Left ventricle myocardium inferior (tissue), 1 donor: ENCODE data around the gene CRTC2. TPM values are rescaled to one million over a fixed set of nuclear protein-coding genes. Genes with fewer than 3 reads are reported as not detected.
"Not testable (repeated sequence)": the region's sequence is repeated elsewhere in the genome, so short reads cannot be mapped to it uniquely, and the experiment has no call there.

Experiments
- DNase-seq: peaks from one replicate; pipeline ENCODE4 v3.0.0-alpha.2; 2020
- H3K27ac ChIP-seq: fragments of 200-600 bp; replicated peaks from 2 replicates; pipeline ENCODE4 v1.8.0; 2021
- H3K27me3 ChIP-seq: fragments of 200-600 bp; 2 replicates; pipeline ENCODE4 v1.8.0; 2021; ENCODE audit warnings: low read depth
- H3K36me3 ChIP-seq: fragments of 200-600 bp; 2 replicates; pipeline ENCODE4 v1.8.0; 2021
- H3K4me1 ChIP-seq: fragments of 200-600 bp; 2 replicates; pipeline ENCODE4 v1.8.0; 2021
- H3K4me3 ChIP-seq: fragments of 200-600 bp; 2 replicates; pipeline ENCODE4 v1.8.0; 2021; ENCODE audit warnings: mild to moderate bottlenecking, moderate library complexity
- H3K9me3 ChIP-seq: fragments of 200-600 bp; replicated peaks from 2 replicates; pipeline ENCODE4 v1.8.0; 2021
- intact Hi-C: fragments of 100-400 bp; cut with micrococcal nuclease; formaldehyde crosslinking; loops from one replicate; pipeline ENCODE4 v1.11.0; 2022
- total RNA-seq: library from RNA; stranded (reverse); fragmentation: NEBNext Ultra II Directional; extraction: Animal tissue kit (Norgen Biotek cat#: 25700); gene quantifications from one replicate; pipeline ENCODE4 v1.2.1, GENCODE V29; 2021
- TF ChIP-seq, protein P1 (sequence below): fragments of 200-600 bp; IDR thresholded peaks from 2 replicates; pipeline ENCODE4 v1.8.0; 2021; ENCODE audit warnings: antibody characterized with exemption, mild to moderate bottlenecking, borderline replicate concordance
- donor health status: DM: no; HTN: yes; CAD: no; lungs with severe emphysema.

CRTC2 gene
- total RNA-seq, 1 donor from 2014 or later = 19.7 TPM

GRCh38 chr1:153985941-153986761, 27.7 kb upstream of the CRTC2 start, which contains the start of gene RAB13:
Gene RAB13, minus strand, starts transcription at chr1:153986339. Its CDS starts 103 bp downstream, at chr1:153986236.
- peak; percentile 86 for DNase-seq
- TF ChIP-seq, protein P1, sequence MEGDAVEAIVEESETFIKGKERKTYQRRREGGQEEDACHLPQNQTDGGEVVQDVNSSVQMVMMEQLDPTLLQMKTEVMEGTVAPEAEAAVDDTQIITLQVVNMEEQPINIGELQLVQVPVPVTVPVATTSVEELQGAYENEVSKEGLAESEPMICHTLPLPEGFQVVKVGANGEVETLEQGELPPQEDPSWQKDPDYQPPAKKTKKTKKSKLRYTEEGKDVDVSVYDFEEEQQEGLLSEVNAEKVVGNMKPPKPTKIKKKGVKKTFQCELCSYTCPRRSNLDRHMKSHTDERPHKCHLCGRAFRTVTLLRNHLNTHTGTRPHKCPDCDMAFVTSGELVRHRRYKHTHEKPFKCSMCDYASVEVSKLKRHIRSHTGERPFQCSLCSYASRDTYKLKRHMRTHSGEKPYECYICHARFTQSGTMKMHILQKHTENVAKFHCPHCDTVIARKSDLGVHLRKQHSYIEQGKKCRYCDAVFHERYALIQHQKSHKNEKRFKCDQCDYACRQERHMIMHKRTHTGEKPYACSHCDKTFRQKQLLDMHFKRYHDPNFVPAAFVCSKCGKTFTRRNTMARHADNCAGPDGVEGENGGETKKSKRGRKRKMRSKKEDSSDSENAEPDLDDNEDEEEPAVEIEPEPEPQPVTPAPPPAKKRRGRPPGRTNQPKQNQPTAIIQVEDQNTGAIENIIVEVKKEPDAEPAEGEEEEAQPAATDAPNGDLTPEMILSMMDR = no peak
- Histone ChIP-seq H3K27ac (peak within 1 kb of the TSS; percentile 91), H3K27me3 (no peaks in the 10 kb centered on the region), H3K9me3 (no peaks in the 10 kb centered on the region), H3K4me3 (peak within 1 kb of the TSS; percentile 74), H3K4me1 (peaks cover 43% of the 10 kb centered on the region), H3K36me3 (peaks cover 12% of the 10 kb centered on the region)
- intact Hi-C loops = loop anchor here (10.0 kb wide), 2 partner anchors 191 to 311 kb away; partner anchors contain the start of genes ILF2 and NPR1

GRCh38 chr1:153985341-153985912, 27.0 kb upstream of the CRTC2 start:
- Histone ChIP-seq H3K9me3 (no peaks in the 10 kb centered on the region), H3K27me3 (no peaks in the 10 kb centered on the region), H3K4me3 (peak overlapping the region; percentile 74), H3K27ac (peak overlapping the region; percentile 91), H3K4me1 (peaks cover 37% of the 10 kb centered on the region), H3K36me3 (peaks cover 12% of the 10 kb centered on the region)
- intact Hi-C loops = loop anchor here (10.0 kb wide), 2 partner anchors 191 to 311 kb away; partner anchors contain the start of genes ILF2 and NPR1
- no peak for DNase-seq
- TF ChIP-seq, protein P1 = no peak

DNA sequence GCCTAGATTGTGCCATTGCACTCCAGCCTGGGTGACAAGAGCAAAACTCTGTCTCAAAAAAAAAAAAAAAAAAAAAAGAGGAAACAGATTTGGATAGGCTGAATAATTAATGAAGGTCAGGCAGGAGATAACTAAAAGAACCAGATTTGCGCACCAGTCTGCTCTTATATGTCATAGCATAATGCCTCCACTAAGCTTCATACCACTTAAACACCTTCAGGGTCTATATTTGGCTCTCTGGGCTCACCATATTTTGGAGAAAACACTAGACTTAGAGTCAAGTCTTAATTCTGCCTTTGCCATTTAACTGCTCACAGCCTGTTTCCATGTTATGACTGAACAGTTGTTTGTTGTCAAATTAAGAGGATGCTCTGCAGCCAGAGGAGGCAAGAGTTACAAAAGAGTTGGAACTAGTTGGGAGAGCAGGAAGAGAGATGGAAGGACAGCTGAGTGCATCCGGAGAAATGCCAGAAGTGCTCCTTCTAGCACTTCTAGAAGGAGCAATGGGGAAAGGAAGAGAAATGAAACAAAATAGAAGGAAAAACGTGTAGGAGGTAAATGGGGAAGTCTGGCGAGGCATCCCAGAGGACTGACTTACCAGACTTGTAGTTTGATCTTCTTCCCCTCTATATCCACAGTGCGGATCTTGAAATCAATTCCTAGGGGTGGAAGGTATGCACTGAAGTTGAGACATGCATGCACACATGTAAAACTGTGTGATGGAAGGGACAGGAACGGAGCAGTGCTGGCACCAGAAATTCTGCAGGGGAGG, 25.9 kb upstream of the CRTC2 start:
- intact Hi-C loops = loop anchor here (10.0 kb wide), 2 partner anchors 190 to 310 kb away; partner anchors contain the start of genes ILF2 and NPR1
- Histone ChIP-seq H3K9me3 (no peaks in the 10 kb centered on the region), H3K27me3 (no peaks in the 10 kb centered on the region), H3K36me3 (peaks cover 12% of the 10 kb centered on the region), H3K4me3 (peak overlapping the region; percentile 74), H3K4me1 (peaks cover 32% of the 10 kb centered on the region), H3K27ac (peak overlapping the region; percentile 91)
- DNase-seq = no peak
- TF ChIP-seq, protein P1 = no peak

DNA sequence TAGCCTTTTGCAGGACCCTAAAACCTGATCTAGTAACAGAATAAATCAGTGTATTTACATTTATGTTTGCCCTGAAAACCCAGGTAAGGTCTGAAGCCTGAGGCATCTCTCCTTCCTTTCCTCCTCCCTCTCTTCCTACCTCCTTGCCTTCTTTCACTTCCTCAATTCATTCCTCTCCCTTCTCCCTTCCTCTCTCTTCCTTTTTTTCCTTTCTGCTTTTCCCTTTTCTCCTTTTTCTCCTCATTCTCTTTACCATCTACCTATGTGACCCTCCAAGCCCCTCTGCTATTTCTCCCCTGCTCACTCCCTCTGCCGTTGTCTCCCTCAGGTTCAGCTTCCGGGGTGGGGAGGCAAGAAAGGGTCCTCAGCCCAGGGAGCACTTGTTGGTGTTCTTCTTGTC, 23.3 kb upstream of the CRTC2 start:
- Histone ChIP-seq H3K27ac (peak overlapping the region; percentile 25), H3K4me1 (peaks cover 53% of the 10 kb centered on the region), H3K36me3 (peaks cover 12% of the 10 kb centered on the region)
- not testable (repeated sequence) for H3K27me3 ChIP-seq, H3K4me3 ChIP-seq, DNase-seq, H3K9me3 ChIP-seq
- intact Hi-C loops = loop anchor here (10.0 kb wide), 2 partner anchors 187 to 307 kb away; partner anchors contain the start of genes ILF2 and NPR1

DNA sequence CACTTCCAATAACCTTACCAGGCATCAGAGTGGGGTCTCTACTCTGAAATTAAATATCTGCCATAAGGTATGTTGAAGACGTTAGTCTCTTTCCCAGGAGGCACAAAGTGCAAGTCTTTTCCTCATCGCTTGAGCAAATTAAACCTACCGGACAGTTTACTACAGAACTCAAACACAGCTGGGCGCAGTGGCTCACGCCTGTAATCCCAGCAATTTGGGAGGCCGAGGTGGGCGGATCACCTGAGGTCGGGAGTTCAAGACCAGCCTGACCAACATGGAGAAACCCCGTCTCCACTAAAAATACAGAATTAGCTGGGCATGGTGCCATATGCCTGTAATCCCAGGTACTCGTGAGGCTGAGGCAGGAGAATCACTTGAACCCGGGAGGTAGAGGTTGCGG, 20.7 kb upstream of the CRTC2 start:
- H3K9me3 ChIP-seq, intact Hi-C loops, H3K27me3 ChIP-seq, H3K4me3 ChIP-seq, DNase-seq, H3K27ac ChIP-seq: not testable (repeated sequence)
- peaks cover 41% of the 10 kb centered on the region for H3K4me1 ChIP-seq
- peaks cover 36% of the 10 kb centered on the region for H3K36me3 ChIP-seq

DNA sequence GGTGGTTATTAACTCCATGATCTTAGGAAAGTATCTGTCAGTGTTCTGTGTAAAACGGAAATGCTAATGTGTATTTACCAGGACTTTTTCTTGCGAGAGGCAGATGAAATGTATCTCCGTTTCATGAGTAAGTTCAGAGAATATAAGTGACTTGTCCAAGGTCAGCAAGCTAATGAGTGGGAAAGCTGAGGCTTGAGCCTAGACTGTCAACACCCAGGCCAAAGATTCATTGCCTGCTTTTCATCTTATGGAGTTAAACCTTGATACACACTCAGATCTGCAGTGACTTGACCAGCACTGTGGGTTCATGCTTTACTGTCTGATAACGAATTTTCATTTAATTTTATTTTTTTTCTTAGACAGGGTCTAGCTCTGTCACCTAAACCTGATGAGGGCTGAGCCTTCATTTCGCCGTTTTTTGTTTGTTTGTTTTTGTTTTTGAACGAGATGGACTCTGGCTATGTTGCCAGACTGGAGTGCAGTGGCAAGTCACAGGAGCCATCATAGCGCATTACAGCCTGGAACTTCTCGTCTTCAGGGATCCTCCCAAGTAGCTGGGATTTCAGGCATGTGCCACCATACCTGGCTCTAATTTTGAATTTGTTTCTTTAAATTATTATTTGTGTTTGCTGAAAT, 20.0 kb upstream of the CRTC2 start:
- H3K9me3 ChIP-seq = no peaks in the 10 kb centered on the region
- H3K4me3 ChIP-seq = peak overlapping the region; percentile 87

More for the DNA sequence above, 20.0 kb upstream of the CRTC2 start:
- no peak for DNase-seq
- peak overlapping the region; percentile 94 for H3K27ac ChIP-seq
- no peaks in the 10 kb centered on the region for H3K27me3 ChIP-seq
- peaks cover 37% of the 10 kb centered on the region for H3K4me1 ChIP-seq
- intact Hi-C loops = no loop called here
- TF ChIP-seq, protein P1 = no peak
- peaks cover 40% of the 10 kb centered on the region for H3K36me3 ChIP-seq
